NCI-H748 (cell line): Measurements from ENCODE around the gene GPC3.

Source experiments
- DNase-seq: peaks from one replicate; lab custom pipeline; 2025; ENCODE audit not compliant: unreplicated experiment; lab: John Stamatoyannopoulos, UW

The GPC3 gene

DNA sequence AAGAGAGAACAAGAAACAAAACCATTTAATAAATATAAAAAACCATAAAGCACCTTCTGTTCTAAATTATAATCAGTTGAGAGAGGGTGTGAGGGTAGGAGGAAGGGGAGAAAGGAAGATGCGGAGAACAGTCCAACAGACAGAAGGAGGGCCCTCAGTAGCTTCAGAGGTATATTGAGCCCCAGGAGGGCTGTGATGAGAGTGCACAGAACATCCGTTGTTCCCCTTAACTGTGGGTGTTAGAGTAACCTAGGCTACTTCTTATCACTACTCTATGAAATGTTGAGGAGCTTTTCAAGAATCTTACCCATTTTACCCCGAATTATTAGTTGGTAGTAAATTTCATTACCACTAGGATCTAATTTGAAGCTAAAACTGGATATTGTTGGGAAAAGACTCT lies 13.8 kb downstream of the GPC3 start:
- DNase-seq: no peak

DNA sequence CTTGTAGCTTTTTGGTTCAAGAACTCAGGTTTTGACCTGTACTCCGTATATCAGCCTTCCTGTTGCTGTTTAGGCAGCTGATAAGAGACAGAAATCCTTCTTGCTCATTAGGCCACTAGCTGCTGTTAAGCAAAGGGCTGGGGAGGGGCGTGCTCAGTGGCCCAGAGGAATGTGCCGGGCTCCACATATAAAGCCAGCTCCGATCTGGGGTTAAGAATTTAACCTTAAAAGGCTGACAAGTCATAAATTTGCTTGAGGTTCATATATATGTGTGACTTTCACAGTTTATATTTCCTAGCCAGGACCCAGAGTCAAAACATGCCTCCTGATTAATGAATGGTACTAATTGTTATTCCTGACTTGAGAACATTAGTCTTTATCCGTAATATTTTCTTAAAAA lies 15.3 kb downstream of the GPC3 start:
- DNase-seq: no peak

DNA sequence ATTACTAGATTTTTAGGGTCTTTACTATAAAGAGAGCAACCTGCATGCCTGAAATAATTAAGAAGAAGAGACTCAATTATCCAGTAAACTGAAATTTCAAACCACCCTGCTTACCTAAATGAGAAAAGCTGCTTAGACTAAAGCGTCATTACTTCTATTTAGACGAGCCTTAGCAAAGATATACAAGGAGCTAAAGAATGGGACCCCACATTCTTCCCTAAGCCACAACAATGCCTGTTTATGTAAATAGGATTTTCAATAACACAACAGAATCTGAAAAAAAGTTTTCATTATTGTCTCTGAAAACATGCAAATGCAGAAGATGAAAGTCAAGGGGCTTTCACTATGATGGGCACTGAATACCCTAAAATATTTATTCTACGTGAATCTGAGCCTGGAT lies 16.2 kb downstream of the GPC3 start:
- DNase-seq: no peak

DNA sequence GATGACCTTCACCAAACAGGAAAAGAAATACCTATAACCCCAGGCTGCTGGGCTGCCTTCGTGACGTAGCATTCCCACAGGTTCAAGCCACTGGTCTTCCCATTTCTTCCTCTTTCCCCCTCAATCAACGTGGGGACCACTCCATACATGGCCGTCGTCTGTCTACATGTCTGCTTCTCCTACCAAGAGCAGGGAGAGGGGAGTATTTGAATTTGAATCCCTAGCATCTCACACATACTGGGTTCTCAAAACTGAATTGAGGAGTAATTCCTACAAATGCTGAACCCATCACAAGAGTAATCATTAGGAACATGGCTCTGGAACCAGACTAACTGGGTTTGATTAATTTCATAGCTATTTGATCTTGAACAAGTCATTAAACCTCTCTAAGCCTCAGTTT lies 17.3 kb downstream of the GPC3 start:
- DNase-seq: no peak

DNA sequence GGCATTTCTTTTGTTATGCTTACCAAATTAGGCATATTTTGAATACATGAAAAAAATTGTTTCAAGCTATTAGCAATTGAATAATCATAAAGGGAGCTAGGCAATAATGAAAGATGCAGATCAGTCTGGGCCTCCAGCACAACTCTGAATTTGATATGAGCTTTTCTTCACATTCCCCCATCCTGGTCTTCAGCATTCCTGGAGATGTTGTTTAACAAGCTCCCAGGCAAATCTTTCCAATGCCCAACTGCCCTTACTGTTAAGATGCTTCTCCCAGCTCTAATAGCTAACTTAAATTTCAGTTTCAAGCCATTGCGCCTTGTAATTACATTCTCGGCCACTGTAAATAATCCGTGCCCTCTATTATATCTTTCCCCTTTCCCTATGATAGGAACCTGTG lies 19.2 kb downstream of the GPC3 start:
- no peak for DNase-seq

DNA sequence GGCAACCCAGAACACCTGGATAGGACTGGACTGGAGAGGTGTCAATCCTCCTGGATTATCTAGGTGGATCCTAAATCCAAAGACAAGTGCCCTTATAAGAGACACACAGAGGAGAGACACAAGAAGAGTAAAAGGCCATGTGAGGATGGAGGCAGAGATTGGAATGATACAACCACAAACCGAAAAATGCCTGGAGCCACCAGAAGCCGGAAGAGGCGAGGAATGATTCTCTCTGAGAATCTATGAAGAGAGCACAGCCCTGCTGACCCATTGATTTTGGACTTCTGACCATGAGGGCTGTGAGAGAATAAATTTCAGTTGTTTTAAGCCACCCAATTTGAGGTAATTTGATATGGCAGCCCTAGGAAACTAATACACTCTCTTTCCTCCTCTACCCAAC lies 20.1 kb downstream of the GPC3 start:
- no peak for DNase-seq

DNA sequence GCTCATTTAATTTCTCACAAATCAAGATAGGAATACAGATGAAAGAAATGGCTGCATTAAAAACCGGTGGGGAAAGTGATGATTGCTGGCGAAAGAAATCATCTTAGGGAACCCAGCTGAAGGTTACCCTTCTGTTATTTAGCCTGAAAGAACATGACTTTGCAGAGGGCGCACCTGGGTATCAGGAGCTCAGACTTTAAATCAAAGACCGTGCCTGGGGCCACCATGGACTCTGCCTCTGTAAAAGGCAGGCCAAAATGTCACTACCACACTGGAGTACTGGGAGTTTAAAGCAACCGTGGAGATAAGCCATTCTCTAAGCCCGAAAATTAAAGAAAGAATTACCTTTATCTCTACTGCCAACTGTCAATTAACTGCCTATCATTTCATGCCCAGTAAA lies 24.3 kb downstream of the GPC3 start:
- DNase-seq: no peak

DNA sequence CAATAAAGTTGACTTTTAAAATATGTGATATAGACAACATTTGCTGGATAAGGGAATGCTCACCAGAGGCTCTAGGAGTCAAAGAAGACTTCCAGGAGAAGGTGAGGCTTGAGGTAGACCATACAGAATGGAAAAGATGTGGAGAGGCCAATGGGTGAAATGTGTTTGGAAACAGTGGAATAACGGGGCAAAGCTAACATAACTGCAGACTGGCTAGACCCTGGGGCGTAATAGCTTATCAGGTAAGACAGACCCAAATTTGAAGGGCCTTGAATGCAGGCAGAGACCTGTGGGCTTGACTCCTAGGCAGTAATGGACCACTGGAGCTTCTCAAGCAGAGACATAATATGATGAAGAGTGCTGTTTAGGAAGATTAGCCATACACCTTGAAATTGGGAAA lies 25.4 kb downstream of the GPC3 start:
- DNase-seq: no peak

DNA sequence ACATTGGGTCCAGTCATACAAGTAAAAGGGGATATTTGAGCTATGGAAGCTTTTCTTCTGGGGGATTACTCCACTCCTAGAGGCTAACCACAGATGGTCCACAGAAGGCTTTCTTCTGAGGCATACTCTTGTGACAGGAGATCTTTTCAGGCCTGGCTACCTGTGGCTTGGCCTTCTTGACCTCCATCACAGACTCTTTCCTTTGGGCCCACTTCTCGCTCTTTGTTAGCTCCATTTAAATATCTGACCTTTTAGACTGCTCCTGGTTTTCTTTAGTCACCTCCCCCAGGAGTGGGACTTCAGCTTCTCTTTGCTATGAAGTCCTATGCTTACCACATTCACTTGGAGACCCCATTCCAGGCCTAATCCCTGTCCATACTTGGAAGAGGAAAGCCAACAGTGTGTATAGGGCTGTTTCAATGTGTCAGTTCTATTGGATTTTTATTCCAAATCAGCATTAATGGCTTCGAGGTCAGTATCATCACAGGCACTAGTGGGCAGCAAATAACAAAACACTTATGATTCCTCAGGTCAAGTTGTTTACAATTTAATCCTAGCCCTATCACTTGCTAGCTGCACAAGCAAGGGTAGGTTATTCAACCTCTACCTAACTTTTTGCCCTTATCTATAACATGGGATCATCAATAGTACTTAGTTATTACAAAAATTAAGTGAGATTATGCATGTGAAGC lies 26.3 kb downstream of the GPC3 start:
- DNase-seq: no peak

DNA sequence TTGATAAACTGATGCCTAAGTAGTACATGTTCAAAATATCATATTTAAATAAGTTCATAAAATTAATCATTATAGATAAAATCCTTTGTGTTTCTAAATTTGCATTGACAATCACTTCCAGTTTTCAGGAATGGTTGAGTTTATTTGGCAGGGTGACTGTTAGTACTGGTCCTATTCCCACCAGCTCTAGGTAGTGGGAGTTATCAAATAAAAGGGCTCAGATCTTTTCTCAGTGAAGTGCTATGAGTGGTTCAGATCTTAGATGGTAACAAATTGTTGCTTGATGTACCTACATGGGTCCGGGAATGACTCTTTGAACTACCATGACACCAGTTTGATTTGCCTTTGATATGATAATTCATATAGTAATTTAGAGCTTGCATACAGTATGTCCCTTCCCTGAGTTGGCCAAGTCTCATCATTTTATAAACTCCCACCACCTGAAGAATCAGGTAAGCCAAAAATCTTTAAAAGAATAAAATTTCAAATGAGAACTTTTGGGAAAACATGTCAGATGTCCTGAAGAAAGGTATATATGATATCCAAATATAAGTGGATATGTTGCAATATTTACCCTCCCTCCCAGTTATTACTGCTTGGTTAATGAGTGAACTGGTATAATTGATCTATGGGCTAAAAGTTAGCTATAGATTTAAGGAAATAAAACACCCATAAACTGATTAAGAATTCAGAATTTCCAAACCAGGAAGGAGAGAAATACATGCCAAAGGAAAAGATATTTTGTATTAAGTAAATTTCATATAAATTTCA lies 28.6 kb downstream of the GPC3 start:
- no peak for DNase-seq

DNA sequence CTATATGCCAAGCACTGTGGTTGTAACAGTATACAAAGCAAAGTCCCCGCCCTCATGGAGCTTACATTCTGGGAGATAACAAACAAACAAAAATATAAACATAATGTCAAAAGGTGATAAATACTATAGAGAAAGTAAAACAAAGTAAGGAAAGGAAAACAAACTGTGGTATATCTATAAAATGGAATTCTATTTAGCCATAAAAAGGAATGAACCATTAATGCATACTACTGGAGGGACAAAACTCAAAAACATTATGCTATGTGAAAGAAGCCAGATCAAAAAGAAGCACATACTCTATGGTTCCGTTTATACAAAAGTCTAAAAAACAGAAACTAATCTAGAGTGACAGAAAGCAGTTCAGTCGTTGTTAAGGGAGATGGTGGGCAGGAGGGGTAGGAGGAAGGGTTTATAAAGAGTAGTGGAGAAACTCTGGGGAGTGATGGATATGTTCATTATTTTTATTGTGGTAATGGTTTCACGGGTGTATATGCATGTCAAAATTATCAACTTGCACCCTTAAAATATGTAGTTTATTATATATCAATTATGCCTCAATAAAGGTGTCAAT lies 31.5 kb downstream of the GPC3 start:
- DNase-seq: no peak

DNA sequence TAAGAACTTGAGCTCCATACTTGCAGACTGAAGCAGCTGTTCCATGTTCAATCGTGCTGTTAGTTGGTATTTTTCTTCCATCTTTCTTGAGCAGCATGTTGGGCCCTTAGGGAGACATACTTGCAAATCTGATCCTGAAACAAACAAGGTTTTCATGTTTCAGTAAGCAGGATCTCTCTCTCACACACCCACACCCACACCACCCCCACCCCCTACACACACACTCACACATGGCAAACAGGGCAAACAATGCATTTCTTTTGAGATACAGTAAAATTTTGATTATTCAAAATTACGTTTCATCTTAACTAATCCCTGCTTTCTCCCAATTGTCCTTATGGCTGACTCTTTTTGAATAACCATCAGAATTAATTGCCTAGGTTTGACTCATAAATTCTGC lies 32.3 kb downstream of the GPC3 start:
- DNase-seq: no peak

DNA sequence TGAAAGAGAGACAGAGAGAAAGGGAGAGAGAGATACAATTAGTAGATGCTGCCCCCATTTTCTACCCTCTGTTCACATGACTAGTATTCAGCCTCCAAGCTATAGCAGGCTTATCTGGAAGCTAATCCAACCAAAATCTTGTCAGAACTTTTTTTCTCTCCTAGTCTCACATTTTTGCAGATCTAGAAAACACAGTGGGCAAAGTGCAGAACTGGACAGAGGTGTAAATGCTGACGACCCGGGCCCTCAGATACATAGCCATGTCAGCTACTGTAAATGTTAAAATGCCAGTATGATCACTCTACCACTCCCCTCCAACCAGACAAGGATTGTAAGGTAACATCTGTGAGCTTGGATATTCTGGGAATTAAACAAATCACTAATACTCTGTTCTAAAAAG lies 34.3 kb downstream of the GPC3 start:
- DNase-seq: no peak

DNA sequence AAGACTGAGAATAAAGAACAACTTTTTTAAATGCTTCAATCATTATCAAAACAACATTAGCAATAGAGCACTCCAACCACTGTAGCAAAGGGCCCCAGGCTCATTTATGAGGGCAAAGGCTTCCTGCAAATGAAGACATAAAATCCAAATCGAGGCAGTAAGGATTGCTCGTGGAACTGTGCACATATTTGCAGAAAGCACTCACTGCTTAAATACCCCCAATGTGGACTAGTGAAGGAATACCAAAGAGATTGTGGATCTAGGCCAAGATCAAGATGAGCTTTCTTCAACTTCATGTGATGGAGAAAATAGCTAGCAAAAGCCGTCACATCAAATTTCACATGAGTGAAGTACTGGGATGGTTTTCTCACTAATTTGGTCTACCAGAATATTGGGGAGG lies 35.2 kb downstream of the GPC3 start:
- no peak for DNase-seq

DNA sequence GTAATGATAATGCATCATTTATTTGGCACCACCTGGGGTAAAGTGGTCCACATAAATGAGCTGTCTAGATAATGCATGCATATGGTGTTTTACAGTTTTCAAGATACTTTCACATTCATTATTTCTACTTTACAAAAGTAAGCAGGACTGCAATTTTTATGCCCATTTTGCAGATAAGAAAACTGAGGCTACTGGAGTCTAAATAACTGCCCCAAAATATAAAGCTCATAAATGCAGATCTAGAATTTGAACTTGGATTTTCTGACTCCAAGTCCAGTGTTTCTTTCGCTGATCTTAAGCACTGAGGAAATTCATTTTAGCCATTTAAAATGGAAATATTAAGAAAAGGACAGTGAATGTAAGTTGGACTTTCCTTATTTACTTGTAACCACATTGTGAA lies 36.5 kb downstream of the GPC3 start:
- DNase-seq: no peak

DNA sequence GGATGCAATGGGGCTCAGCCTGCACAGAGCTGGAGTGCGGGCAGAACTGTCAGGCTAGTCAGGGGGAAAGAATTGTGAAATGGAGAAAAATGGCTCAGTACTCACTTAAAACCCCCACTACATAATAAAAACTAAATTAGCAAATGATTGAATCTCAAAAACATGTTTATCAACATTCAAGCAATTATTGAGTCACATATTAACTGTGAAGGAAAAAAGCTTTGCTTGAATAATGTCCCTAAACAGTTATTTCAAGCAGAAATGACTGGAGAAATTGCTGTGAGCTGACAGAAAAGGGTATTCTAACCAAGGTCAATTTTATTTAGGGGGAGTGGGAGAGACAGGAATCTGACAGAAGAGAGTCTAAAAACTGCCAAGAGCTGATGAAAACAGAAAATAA lies 37.4 kb downstream of the GPC3 start:
- no peak for DNase-seq

DNA sequence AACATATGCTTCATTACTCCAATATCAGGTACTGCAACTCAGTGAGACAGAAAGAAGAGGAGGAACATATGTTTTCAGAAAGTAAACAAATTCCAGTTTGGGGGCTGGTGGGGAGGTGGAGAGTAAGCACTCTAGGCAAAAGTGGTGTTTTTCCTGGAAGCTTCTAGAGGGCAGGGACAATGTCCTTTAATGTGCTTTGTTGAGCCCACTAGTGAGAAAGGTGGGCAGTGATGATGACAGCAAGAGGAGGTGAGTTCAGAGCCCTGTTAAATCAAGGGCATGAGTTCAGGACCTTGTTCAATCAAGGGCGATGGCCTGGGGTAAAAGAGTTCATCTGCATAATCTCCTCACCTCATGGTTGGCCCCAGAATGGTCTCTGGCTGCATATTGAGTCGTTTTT lies 38.4 kb downstream of the GPC3 start:
- DNase-seq: no peak

DNA sequence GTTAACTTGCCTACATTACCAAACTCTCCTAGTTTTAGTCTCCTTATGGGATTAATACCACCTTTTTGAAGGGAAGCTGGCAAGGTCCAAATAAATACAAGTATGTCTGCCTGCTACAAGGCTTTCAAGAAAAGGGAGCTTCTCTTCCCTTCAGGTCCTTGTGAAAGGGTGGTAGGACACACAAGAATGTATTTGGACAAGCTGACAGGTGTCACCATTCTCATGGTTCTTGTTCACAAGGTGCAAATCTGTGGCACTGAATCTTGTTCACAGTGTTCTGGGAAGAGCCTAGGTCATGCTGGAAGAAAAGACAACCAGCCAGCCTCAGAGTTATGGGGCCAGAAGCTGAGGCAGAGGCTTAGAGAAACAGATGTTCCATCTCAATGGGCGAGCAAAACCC lies 41.9 kb downstream of the GPC3 start:
- no peak for DNase-seq

DNA sequence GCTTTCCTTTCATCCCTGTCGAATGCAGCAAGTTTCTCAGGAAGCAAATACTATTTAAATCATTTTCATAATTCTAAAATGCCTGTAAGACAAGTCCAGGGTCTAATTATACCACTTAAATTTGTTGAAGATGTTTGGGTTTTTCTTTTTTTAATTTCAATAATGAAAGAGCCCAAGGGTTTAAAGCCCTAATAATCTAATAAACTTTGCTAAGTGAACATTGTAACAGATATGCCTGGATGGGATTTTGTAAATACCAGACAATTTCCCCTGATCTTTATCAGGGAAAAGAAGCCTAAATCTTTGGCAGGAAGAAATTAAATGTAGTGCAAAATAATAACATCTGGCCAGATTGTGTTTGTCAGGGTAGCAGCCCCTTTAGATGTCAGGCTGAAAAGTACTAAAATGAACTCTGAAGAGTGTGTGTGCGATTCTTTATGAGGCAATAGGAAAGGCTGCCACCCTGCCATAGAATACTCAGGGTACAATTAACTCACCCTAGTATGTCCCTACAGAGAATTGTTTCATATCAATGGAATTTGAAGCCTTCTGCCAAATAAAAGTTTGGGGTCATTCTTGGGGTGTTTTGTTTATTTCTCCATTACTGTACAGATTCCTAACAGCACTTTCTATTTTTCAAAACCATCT lies 45.6 kb downstream of the GPC3 start:
- DNase-seq: no peak

DNA sequence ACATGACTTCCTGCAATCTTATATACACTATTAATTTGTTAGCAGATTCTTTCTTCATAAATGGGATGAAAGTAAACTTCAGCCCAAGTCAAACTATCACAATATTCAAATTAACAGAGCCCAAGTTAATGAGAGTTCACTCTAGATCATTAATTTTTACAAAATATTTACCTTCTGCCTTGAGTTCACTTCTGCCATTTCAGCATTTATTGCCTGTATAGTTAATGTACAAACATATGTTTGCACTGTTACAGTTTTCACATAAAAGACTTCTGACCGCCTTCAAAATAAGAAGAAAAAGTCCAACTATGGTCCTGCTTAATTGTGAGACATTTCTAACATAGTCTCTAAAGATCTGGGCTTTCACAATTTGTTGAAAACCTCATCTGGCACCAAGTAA lies 46.9 kb downstream of the GPC3 start:
- no peak for DNase-seq

DNA sequence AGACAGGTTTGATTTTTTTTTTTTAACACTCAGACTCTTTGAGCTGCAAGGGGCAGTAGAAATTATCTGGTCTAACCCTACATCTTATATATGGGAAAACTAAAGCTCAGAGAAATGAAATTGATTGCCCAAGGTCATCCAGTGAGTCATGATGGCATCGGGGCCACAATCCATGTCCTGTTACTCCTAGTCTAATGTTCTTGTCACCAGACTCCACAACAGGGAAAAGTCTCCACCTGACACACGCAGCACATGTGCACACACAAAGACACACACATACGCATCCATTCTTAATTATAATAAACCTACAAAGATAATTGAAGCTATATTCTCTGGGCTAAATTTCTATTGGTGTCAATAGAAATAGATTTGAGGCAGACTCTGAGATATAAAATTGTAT lies 48.4 kb downstream of the GPC3 start:
- DNase-seq: no peak

DNA sequence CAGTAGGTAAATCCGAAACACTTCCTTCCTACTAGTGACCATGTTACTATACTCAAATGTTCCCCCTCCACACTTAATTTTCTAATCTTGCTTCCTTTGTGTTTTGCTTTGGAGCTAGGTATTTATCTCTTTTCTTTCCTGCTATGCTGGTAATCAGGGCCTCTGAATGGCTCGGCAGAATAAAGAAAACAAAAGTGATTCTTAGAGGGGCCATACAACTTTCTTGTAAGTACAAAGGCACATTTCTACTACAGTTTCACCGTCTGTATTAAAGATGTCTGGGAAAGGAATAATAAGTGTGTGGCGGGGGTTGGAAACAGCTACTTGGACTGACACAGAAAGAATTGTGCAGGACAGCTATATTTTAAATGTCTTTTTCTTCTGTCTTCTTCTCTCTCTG lies 50.3 kb downstream of the GPC3 start:
- DNase-seq: no peak
